GM21723 (cell line): Measurements from ENCODE around the gene MAP4K4.
A peak's percentile ranks its signal among the peaks of the same experiment; 100 is the strongest.

ENCODE experiments used
- ATAC-seq: cut with Tn5 transposase; IDR thresholded peaks from one replicate; pipeline ENCODE4 v1.9.1; 2021; ENCODE audit warnings: mild to moderate bottlenecking, moderate library complexity; ENCODE audit not compliant: unreplicated experiment

MAP4K4 gene

DNA sequence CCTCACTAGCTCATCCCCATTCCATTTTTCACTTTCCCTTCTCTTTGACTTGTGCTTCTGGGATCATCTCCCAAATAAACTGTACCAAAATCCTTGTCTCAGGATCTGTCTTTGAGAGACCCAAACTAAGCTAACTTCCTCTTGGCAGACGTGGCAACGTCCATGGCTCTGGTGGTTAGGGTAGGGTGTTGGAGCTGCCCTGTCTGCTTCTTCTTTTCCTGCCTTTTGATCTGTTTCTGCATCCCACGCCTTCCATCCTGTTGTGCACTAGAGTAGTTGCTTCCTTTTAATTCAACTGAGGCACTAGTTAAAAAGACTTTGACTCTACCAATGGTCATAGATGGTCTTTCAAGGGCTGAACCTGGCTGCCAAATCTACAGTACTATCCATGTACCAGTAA, 5.5 kb upstream of the MAP4K4 start:
- ATAC-seq = no peak

DNA sequence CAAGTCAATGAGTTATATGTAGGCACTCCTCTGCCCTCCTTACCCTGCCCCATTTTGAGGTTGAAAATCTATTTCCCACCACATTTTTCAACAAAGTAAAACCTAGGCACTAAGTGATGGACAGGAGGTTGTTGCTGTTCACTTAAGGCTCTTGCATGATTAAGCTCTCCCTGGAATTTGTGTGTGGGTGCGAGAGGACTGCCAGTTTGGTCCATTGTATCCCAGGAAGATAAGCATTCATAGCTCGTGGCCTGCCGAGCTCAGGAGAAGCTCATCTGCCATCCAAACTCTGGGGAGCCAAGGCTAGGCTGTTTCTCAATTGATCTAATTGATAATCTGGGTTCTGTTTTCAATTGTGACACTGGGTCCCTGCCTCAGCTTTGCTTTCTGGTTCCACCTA, 4.7 kb upstream of the MAP4K4 start:
- ATAC-seq = no peak

DNA sequence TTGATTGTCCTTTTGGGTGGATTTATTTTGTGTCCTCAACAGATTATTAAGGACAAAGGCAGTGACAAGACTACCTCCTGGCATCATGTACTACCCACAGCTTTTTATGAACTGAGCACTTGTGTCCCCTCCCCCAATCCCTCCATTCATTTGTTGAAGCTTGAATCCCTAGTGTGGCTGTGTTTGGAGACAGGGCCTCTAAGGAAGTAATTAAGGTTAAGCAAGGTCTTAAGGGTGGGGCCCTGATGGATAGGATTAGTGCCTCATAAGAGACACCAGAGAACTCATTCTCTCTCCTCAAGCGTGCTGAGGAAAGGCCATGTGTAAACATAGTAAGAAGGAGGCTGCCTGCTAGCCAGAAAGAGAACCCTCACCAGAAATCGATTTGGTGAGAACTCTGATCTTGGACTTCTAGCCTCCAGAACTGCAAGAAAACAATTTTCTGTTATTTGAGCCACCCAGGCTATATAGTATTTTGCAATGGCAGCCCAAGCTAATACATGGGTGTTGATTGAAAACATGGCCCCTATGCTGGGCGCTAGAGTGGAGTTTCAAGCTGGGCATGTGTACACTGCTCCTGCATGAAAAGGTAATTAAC, 3.4 kb upstream of the MAP4K4 start:
- ATAC-seq = no peak

DNA sequence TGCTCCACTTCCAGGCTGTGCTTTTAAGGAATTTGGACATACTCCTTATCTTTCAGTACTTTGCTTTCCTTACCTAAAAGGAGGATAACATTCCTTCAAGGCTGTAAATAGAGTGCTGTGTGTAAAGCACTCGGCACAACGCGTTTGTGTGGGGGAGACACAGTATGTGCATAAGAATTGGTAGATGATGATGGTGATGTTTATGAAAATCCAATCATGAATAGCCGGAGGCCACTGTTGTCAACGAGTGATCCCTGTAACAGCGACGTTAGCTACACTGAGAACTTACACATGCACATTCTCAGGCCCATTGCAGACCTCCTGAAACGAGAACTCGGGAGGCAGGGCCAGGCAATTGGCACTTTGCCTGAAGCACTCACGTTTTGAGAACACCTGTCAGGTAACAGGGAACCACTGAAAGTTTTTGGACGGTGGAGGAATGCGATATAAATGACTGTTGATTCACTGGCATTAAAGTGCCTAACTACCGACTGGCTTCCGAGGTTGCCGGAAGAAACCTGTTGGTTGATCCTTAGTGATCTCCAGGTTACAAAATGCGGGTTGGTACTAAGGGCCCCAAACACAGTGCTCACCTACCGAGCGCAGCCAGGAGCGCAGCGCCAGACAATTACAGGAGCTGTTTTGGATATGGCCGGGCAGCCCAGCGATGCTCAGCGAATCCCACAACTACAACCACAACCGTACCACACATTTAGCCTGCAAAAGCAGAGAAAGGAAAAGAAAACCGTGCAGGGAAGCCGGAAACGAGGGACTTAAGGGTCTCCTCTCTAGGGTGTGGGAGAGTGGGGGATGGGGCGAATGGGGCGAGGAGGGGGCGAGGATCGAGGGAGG, 1.0 kb upstream of the MAP4K4 start:
- no peak for ATAC-seq

DNA sequence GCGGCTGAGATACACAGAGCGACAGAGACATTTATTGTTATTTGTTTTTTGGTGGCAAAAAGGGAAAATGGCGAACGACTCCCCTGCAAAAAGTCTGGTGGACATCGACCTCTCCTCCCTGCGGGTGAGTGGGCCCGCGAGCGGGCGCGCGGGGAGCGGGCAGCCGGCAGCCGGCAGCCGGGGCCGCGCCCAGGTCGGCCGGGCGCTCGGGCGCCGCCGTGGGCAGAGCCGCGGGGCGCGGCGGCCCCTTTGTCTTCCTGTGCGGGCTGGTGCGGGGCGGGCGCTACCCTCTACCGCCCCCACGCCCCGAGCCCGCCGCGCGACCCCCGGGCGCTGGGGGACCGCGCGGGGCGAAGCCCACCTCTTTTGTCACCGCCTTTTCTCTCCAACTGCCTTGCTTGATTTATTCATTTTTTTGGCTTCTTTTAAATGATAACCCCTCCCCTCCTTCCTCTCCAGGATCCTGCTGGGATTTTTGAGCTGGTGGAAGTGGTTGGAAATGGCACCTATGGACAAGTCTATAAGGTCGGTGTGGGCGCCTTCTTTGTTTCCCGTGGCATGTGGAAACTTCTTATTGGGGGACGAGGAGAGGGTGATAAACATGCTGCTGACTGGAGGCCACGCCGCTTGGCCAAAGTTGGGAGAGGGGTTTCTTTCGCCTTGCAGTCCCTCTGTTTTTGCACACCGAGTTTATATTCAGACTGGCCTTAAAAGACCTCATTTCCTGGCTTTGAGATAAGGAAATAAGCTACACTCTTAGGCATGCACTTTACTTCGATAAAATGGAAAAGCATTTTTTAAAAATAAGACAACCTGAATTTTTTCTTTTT, 722 bp downstream of the MAP4K4 start:
- peak; percentile 36 for ATAC-seq

DNA sequence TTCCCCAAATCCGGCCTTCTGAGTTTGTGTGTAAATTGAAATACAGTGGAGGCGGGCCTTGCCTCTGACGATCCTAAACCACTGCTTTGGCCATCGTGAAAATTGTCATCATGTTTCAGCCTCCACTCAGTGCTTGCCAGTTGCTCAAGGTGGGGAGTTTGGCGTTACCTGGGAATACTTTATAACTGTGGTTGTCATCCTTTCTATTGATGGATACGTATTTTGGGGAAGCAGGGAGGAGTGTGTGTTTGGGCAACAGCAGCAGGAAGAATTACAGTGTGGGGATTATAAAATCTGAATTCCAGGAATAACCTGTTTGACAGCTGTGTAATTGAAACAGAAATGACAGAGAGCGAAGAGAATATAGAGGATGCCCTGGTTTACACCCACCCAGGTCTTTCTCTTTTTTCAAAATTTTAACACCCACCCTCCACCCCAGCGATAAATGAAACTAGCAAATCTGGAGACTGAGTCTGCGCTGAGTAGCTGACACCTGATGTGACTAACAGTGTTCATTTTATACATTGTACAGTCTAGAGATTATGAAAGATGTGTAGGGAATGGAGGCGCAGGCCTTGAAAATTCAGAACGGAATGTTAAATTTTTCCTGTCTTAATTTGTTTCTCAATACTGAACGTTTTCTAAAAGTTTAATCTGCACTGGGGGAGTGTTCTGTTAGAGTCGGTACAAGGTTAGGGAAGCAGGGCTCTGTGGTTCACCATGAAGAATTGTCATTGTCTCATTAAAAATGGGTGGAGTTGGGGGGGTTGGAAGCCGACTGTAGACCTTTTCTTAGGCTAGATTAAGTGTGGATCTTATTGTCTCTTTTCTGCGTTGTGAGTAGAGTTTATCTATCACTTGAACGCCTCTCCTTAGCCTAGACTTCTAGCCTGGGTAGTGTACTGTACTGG, 1.6 kb downstream of the MAP4K4 start:
- ATAC-seq = no peak

DNA sequence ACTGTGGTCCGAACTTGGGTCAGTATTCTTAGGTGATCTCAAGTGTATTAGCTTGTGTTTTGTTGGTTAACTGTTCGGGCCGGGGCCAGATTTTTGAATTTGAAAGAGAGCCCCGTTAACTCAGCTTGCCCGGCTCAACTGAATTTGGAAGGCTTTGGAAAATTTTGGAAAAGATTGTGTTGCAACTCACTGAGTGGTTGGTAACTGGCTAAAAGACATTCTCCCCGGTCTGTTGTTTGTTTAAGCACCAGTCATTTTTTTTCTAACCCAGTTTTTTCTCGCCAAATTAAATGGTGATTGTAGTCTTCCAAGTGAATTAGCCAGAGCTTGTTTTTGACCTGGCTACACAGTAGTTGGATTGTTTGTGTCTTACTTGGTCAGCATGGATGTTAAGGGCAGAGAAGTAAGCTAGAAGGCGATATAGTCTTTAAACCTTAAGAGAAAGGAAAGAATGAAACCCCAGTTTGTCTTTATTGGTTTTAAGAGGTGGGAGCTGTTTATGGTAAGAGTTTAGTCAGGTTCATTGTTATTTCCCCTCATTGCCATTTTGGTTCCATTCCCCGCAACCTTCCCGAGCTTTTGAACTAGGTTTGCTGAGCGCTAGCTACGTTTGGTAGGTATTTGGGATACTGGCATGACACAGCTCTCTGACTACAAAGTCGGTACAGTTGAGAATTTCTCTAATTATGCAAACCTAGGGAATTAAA, 2.4 kb downstream of the MAP4K4 start:
- ATAC-seq = no peak

DNA sequence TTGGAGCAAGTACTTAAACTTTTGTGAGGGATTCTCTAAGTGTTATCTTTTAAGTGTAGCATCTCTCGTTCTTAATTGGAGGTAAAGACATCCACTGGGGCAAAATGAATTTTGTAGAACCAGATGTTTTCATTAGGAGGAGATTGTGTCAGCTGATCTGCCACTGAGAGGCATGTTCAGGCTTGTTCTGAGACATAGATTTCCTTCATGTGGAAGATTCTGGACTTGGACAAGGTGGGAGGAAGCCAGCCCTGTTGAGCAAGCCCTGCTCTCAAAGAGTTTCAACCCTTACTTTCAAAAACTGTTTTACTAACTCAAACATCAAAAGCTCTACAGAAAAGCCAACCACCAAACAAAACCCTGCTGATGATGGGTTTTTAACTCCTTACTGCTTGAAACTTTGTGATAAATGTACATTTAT, 6.5 kb downstream of the MAP4K4 start:
- no peak for ATAC-seq

DNA sequence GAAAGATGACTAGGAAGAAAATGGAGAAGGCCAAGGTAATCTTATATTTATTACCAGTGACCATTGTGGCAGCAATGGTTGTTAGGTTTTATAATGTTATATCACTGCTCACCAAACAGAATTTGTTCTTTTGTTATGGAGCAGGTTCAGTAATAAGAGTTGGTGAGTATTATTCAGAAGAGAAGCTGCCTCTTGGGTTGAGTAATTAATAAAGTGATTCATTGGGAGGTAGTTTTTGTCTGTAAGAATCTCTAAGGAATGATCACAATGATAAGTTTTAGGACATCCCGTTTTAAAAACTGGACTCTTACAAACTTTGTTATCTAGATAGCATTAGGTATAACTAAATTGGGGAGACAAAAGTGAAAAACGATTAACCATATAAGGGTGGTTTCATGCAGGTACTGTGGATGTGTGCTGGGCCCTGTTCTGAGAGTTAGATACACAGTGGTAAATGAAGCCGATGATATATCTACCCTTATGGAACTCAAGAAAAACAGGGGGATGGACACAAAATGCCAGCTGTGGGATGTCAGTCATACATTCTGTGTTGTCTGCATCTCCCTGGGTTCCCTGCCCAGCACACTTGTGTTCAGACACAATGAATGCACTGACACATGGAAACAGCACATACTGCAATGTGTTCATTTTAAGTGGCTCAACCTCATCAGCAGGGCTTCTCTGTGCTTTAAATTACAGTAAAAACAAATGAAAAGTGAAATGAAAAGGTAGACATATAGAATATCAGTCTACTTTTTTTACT, 7.5 kb downstream of the MAP4K4 start:
- ATAC-seq = no peak

DNA sequence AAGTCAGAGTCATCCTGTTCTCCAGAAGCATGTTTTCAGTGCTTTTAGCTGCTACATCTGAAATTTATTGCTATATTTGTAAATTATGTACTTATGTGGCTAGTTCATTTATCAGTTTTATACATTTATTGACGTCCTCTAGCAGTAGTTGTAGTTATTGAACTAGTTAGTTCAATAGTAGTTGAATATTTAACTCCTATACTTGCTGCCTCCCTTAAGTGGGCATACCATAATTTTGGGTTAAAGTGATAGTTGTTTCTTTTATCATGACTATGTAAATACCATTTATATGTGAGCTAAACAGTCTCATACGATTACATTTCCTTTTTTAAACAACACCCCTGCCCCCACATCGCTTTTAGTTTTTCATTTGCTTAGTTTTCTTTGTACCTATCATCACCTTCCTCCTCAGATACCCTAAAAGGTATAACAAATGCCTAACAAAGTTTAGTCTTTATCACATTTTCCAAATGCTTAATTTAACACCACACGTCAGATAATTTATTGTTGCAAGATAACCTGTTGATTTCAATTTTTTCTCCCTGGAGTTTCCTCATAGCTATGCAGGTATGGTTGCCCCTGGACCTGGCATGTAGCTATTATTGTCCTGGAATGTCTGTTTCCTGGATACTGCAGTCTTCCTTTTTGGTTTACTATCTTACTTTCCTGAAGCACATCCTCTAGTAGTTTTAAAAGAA, 8.8 kb downstream of the MAP4K4 start:
- no peak for ATAC-seq

DNA sequence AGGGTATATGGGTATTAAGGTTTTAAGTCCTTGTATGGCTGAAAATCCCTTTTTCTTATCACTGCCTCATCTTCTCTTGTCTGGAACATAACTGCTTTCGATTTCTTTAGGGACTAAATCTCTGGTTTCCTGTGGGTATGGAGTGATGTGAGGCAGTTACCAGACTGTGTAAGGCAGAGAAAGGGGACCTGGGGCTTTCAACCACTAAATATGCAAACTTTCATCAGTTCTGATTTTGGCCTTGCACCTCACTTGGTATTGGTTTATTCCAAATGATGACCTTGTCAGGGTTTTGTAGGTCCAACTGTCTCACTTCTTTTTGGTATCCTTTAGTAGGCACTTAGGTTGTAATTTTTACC, 9.3 kb downstream of the MAP4K4 start:
- no peak for ATAC-seq

DNA sequence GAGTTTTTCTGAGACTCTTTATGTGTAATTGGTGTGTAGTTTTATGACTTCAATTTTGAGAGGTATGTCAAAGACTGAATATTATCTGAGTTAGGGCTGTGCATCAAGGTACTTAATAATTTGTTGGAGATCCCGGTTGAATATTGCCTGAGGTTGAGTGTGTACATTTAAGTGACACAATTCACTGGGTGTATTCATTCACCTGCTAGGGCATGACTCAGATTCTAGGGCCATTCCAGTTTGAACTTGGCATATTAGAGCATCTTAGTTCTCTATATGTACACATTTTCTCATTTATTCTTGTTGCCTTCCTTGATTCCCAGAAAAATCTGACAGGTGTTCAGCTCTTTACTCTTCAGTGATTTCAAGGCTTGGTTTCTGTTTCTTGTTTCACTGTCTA, 12.5 kb downstream of the MAP4K4 start:
- no peak for ATAC-seq

DNA sequence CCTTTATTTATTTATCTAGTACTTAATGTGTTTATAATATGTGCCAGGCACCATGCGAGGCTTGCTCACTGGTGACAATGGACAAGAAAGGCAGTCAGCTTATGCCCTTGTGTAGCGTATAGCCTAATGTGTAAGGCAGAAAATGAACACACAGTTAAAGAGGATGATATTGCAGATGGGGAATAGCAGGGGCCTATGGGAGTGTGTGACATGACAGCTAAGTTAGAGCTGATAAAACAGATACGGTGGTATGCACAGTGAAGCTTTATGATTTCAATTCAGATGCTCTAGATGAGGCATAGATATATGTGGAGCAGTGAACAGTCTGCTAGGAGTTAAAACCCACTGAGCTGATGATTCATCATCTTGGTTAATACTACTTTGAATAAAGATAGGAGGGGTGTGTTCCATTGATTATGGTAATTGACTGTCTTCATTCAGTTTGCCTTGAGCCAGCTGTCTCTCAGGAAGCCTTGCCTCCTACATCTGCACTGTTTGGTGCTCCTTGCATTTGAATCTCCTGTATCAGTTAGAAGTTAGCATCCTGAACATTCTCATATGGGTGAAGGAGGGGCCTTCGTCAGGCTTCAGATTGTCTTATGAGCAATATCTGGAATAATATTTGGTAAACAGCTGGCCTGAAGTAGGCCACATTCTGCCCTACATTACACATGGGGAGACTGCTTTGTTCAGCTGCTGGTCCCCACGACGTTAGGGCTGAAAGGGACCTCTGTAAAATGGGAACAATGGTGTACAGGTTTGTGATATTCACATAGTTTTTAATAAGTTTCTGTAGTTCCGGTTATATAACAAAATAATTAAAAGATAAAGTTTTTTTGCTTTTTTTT, 13.2 kb downstream of the MAP4K4 start:
- ATAC-seq = no peak

DNA sequence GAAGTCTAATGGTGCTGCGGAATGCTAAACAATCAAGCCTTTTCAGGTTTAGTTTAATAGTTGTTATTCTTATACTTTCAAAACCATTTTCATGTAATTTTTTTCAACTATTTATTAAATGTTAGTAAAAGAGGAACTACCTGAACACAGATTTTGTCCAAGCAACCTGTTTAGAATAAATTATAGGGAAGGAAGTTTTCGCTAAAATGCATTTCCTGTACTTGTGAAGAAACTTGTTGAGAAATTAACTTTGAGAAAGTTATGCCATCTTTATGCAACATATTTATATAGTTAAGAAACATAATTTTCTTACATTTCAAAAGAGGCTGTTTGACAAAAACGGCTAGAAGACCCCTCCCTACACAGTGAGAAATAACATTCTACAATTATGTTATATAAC, 16.6 kb downstream of the MAP4K4 start:
- no peak for ATAC-seq

DNA sequence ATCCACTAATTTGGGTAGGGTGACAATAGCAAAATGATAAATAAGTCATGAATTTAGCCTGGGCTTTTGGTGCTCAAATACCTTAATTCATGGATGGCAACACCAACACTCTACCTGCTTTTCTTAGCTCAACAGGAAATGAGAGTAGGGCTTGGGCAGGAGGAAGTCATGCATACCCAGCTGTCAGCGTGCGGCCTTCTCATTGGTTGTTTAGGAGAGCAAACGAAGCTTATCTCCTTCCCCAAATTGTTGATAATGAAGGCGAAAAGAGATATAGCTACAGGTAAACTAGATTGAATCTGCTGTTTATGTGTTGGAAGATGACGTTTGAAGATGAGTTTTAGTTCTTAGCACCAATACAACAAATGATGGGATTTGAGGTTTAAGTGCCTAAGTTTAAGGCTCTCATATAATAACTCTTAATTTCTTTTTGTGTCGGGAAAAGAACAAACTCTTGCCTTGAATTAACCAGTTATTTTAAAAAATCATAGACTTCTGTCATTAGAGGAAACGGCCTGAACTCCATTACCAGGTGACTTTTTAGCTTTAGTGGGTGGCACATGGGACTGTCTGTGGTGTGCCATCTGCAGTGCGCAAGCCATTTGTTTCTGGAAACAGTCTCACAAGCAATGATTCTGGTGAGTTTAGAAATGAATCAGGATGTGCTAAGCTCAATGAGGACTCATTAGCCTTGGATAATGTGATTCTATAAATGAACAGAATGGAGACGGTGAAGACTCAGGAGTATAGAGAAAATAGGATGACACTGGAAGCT, 19.8 kb downstream of the MAP4K4 start:
- peak; percentile 76 for ATAC-seq

DNA sequence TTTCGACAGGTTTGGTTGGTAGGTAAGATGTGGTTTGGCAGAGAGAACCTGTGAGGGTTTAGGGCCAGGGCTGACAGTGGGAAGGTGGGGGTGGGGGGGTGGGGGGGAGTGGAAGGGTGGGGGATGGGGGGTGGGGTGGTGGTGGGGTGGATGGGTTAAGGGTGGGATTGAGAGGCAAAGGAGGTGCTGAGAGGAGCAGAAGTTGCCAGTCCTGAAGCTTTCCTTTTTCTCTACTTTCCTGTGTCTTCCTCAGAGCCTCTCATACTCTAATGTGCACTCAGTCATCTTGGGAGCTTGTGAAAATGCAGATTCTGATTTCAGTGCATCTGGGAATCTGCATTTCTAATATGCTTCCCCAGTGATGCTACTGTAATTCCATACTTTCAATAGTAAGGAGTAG, 21.0 kb downstream of the MAP4K4 start:
- no peak for ATAC-seq

DNA sequence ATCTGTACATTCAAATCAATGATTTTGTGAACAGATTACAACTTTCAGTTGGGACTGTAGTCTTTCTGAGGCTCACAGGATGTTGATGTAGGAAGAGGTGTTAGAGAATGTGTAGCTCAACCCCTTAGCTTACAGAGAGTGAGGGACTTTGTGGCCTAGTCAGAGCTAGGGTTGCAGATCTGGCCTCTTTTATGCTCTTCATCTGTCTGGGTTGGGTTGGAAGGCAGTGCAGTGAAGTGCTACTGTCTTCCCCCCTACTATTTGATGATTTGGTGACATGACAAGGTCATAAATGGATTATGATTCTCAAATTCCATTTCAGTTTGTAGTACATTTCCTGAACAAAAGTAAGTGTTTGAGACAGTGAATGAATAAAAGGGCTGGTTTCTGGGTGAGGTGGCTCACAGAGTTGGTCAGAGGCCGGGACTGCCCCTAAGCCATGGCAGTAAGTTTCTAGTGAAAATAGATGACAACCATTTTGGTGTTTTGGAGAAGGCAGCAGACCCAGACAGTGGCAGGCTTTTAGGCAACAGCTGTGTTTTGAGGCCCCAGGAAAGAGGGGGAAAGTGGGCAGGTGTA, 21.6 kb downstream of the MAP4K4 start:
- no peak for ATAC-seq
